H1 (cell line): ENCODE data around the gene C17orf50. TPM values are rescaled to one million over a fixed set of nuclear protein-coding genes. Genes with fewer than 3 reads are reported as not detected.

Source experiments
- EP300 ChIP-seq, 2 experiments: IDR thresholded peaks; 1 replicate in 1 of 2; 2 replicates in 1 of 2; pipeline ENCODE4 v1.6.1; 2011 to 2012; ENCODE audit warnings: low read depth in 2 of 2, low read length in 2 of 2, mild to moderate bottlenecking in 2 of 2, borderline replicate concordance in 1 of 2, inconsistent platforms in 1 of 2, moderate library complexity in 1 of 2
- HDAC2 ChIP-seq, 2 experiments: fragments of 300-600 bp in 1 of 2; sonication (generic) in 1 of 2; IDR thresholded peaks; 2 replicates each; pipeline ENCODE4 v1.6.1; 2011 to 2012; ENCODE audit warnings: low read depth in 2 of 2, low read length in 2 of 2, mild to moderate bottlenecking in 2 of 2, moderate library complexity in 2 of 2, borderline replicate concordance in 1 of 2, inconsistent platforms in 1 of 2
- KDM1A ChIP-seq: fragments of 200-600, 300-600 bp; sonication (generic); IDR thresholded peaks from 2 replicates; pipeline ENCODE4 v1.7.1; 2016; ENCODE audit warnings: mild to moderate bottlenecking, low read length, borderline replicate concordance
- NANOG ChIP-seq: IDR thresholded peaks from 2 replicates; pipeline ENCODE4 v1.6.1; 2011; ENCODE audit warnings: low read length, low read depth, mild to moderate bottlenecking, inconsistent platforms; ENCODE audit not compliant: insufficient read depth, poor library complexity, severe bottlenecking
- POLR2AphosphoS5 ChIP-seq: IDR thresholded peaks from 2 replicates; pipeline ENCODE4 v1.6.1; 2011; ENCODE audit warnings: low read depth, low read length
- SIRT6 ChIP-seq: IDR thresholded peaks from one replicate; pipeline ENCODE4 v1.7.1; 2012; ENCODE audit warnings: low read length, inconsistent platforms
- polyA plus RNA-seq, 7 experiments: library from polyadenylated mRNA; depleted of rRNA in 3 of 7; stranded (reverse) in 5 of 7; unstranded in 2 of 7; fragments of >200 nt in 5 of 7; fragments of 200-250 nt in 2 of 7; gene quantifications; 1 replicate in 5 of 7; 2 replicates in 1 of 7; 4 replicates in 1 of 7; pipeline versions ENCODE4 v1.2.1 to v1.2.3, GENCODE V29; 2011 to 2013; ENCODE audit warnings: missing spikeins in 2 of 7, mixed read lengths in 2 of 7
- total RNA-seq: library from RNA; stranded (reverse); fragmentation: NEBNext Ultra II Directional; extraction: Animal tissue kit (Norgen Biotek cat#: 25700); gene quantifications from 2 replicates; pipeline ENCODE4 v1.2.1, GENCODE V29; 2021

The C17orf50 gene
- total and polyA plus RNA-seq, 2 of the 8 experiments (the other 6 are each of a cell fraction or from before 2014, with no cell fraction given): 0.12 TPM; not detected in 1

DNA sequence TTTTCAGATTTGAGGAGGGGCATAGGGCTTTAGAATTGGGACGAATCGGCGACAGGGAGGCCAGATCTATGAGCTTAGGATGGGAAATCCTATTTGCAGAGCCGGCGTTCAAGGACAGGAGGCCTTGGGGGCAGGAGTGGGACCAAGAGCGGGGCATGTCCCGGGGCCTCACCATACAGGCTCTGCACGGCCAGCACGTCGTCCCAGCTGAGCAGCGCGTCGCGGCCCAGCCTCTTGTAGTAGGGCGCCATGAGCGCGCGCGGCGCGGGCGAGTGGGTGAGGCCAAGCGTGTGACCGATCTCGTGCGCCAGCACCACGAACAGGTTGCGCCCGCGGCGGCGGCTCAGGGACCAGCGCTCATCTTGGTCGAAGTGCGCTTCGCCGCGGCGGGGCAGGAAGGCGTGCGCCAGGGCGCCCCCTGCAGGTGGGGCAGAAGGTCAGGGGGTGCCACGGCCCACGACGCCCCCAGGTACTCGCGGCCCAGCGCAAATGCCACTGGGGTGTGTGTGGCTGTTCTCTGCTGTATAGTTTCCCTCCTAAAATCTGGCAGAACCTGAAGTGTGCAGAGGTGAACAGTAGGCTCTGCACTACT lies 9.3 kb downstream of the C17orf50 start (continued):
- TF ChIP-seq HDAC2 (IDR thresholded peaks at IDR 0.05; ENCODE audit: borderline replicate concordance in 1 of 2, low read depth in 2 of 2, low read length in 2 of 2): no peak
- no peak for TF ChIP-seq EP300 (IDR thresholded peaks at IDR 0.05; ENCODE audit: borderline replicate concordance in 1 of 2, low read depth in 2 of 2, low read length in 2 of 2)
- no peak for TF ChIP-seq POLR2AphosphoS5
- no peak for TF ChIP-seq NANOG
- TF ChIP-seq KDM1A: peak; percentile 83
- no peak for TF ChIP-seq SIRT6
